ENCODE data around the gene TRAM2. TPM values are rescaled to one million over a fixed set of nuclear protein-coding genes. Genes with fewer than 3 reads are reported as not detected.

TRAM2 gene
- total and polyA plus RNA-seq, 2 of the 8 experiments (the other 6 are each of a cell fraction or from before 2014, with no cell fraction given): 9.0 to 21.4 TPM

DNA sequence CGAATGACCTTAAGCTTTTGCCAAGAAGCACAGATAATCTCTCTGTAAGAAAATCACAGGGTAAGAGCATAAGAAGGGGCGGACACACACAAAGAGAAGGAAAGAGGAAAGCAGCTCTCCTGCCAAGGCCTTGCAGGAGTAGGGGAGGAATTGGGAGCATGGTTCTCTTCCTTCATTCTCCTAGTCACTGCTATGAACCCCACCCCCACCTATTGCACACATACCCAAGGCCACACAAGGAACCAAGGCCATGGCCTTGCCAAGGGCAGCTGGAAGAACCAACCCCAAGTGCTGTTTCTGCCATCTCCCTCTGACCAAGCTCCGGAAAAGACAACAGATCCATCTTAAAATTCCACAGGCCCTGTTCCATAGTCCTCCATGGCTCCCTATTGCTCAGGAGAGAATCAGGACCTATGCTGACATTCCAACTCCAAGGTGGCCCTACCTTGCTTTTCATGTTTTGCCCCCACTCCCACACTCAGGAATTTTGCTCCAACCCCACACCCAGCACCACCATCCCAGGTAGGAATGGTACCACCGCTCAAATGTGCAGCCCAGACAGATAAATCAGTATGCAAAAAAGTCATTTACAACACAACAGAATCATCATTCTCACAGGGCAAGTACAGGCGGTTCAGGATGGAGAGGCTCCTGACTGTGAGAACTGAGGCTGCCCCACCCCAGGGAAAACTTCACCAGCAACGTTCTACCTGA is 31.3 kb downstream of the TRAM2 start (continued):
- TF ChIP-seq, protein P1, sequence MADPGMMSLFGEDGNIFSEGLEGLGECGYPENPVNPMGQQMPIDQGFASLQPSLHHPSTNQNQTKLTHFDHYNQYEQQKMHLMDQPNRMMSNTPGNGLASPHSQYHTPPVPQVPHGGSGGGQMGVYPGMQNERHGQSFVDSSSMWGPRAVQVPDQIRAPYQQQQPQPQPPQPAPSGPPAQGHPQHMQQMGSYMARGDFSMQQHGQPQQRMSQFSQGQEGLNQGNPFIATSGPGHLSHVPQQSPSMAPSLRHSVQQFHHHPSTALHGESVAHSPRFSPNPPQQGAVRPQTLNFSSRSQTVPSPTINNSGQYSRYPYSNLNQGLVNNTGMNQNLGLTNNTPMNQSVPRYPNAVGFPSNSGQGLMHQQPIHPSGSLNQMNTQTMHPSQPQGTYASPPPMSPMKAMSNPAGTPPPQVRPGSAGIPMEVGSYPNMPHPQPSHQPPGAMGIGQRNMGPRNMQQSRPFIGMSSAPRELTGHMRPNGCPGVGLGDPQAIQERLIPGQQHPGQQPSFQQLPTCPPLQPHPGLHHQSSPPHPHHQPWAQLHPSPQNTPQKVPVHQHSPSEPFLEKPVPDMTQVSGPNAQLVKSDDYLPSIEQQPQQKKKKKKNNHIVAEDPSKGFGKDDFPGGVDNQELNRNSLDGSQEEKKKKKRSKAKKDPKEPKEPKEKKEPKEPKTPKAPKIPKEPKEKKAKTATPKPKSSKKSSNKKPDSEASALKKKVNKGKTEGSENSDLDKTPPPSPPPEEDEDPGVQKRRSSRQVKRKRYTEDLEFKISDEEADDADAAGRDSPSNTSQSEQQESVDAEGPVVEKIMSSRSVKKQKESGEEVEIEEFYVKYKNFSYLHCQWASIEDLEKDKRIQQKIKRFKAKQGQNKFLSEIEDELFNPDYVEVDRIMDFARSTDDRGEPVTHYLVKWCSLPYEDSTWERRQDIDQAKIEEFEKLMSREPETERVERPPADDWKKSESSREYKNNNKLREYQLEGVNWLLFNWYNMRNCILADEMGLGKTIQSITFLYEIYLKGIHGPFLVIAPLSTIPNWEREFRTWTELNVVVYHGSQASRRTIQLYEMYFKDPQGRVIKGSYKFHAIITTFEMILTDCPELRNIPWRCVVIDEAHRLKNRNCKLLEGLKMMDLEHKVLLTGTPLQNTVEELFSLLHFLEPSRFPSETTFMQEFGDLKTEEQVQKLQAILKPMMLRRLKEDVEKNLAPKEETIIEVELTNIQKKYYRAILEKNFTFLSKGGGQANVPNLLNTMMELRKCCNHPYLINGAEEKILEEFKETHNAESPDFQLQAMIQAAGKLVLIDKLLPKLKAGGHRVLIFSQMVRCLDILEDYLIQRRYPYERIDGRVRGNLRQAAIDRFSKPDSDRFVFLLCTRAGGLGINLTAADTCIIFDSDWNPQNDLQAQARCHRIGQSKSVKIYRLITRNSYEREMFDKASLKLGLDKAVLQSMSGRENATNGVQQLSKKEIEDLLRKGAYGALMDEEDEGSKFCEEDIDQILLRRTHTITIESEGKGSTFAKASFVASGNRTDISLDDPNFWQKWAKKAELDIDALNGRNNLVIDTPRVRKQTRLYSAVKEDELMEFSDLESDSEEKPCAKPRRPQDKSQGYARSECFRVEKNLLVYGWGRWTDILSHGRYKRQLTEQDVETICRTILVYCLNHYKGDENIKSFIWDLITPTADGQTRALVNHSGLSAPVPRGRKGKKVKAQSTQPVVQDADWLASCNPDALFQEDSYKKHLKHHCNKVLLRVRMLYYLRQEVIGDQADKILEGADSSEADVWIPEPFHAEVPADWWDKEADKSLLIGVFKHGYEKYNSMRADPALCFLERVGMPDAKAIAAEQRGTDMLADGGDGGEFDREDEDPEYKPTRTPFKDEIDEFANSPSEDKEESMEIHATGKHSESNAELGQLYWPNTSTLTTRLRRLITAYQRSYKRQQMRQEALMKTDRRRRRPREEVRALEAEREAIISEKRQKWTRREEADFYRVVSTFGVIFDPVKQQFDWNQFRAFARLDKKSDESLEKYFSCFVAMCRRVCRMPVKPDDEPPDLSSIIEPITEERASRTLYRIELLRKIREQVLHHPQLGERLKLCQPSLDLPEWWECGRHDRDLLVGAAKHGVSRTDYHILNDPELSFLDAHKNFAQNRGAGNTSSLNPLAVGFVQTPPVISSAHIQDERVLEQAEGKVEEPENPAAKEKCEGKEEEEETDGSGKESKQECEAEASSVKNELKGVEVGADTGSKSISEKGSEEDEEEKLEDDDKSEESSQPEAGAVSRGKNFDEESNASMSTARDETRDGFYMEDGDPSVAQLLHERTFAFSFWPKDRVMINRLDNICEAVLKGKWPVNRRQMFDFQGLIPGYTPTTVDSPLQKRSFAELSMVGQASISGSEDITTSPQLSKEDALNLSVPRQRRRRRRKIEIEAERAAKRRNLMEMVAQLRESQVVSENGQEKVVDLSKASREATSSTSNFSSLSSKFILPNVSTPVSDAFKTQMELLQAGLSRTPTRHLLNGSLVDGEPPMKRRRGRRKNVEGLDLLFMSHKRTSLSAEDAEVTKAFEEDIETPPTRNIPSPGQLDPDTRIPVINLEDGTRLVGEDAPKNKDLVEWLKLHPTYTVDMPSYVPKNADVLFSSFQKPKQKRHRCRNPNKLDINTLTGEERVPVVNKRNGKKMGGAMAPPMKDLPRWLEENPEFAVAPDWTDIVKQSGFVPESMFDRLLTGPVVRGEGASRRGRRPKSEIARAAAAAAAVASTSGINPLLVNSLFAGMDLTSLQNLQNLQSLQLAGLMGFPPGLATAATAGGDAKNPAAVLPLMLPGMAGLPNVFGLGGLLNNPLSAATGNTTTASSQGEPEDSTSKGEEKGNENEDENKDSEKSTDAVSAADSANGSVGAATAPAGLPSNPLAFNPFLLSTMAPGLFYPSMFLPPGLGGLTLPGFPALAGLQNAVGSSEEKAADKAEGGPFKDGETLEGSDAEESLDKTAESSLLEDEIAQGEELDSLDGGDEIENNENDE (IDR thresholded peaks at IDR 0.05; ENCODE audit: insufficient replicate concordance, low read length): no peak
